H9 (cell line): ENCODE results near the gene TRIOBP. TPM values are rescaled to one million over a fixed set of nuclear protein-coding genes. Genes with fewer than 3 reads are reported as not detected.

ENCODE experiments used
- DNase-seq: peaks from one replicate; pipeline ENCODE4 v3.0.0-alpha.2; 2017
- H2AFZ ChIP-seq: one replicate; pipeline ENCODE4 v1.6.1; 2013; ENCODE audit warnings: mild to moderate bottlenecking, low read length, control low read depth, moderate library complexity
- H2AK5ac ChIP-seq: 2 replicates; pipeline ENCODE4 v1.6.1; 2013; ENCODE audit warnings: low read length, control low read depth, mixed read lengths; ENCODE audit not compliant: insufficient read length
- H2BK120ac ChIP-seq: one replicate; pipeline ENCODE4 v1.6.1; 2013; ENCODE audit warnings: low read depth, mild to moderate bottlenecking, low read length, control low read depth, inconsistent platforms; ENCODE audit not compliant: poor library complexity, severe bottlenecking
- H2BK12ac ChIP-seq: 2 replicates; pipeline ENCODE4 v1.6.1; 2013; ENCODE audit warnings: low read length, control low read depth, mixed read lengths, low read depth; ENCODE audit not compliant: insufficient read length
- H2BK15ac ChIP-seq: 2 replicates; pipeline ENCODE4 v1.6.1; 2013; ENCODE audit warnings: low read depth, low read length, control low read depth
- H2BK20ac ChIP-seq: one replicate; pipeline ENCODE4 v1.6.1; 2013; ENCODE audit warnings: low read depth, mild to moderate bottlenecking, low read length, control low read depth, inconsistent platforms; ENCODE audit not compliant: poor library complexity, severe bottlenecking
- H2BK5ac ChIP-seq: 2 replicates; pipeline ENCODE4 v1.6.1; 2013; ENCODE audit warnings: low read length, control low read depth, mixed read lengths; ENCODE audit not compliant: insufficient read length
- H3K14ac ChIP-seq: 2 replicates; pipeline ENCODE4 v1.6.1; 2013; ENCODE audit warnings: low read length, control low read depth; ENCODE audit not compliant: insufficient read depth
- H3K18ac ChIP-seq: 2 replicates; pipeline ENCODE4 v1.6.1; 2013; ENCODE audit warnings: low read depth, mild to moderate bottlenecking, mixed read lengths, low read length, control low read depth; ENCODE audit not compliant: insufficient read length
- H3K23ac ChIP-seq: 2 replicates; pipeline ENCODE4 v1.6.1; 2013; ENCODE audit warnings: low read length, control low read depth, mixed read lengths, low read depth; ENCODE audit not compliant: insufficient read length
- H3K23me2 ChIP-seq: 2 replicates; pipeline ENCODE4 v1.6.1; 2013; ENCODE audit warnings: low read depth, mild to moderate bottlenecking, mixed read lengths, low read length, control low read depth; ENCODE audit not compliant: insufficient read length, poor library complexity, severe bottlenecking
- H3K27ac ChIP-seq: 2 replicates; pipeline ENCODE4 v1.5.1; 2013; ENCODE audit warnings: low read length, control low read depth, mixed read lengths, low read depth; ENCODE audit not compliant: insufficient read length
- H3K27me3 ChIP-seq: 2 replicates; pipeline ENCODE4 v1.6.1; 2013; ENCODE audit warnings: low read length, control low read depth, inconsistent platforms; ENCODE audit not compliant: insufficient read depth
- H3K4ac ChIP-seq: 2 replicates; pipeline ENCODE4 v1.6.1; 2013; ENCODE audit warnings: low read depth, mild to moderate bottlenecking, control low read depth, inconsistent platforms, low read length, moderate library complexity
- H3K4me1 ChIP-seq: 2 replicates; pipeline ENCODE4 v1.6.1; 2013; ENCODE audit warnings: low read length, control low read depth, inconsistent platforms; ENCODE audit not compliant: insufficient read depth
- H3K4me2 ChIP-seq: 2 replicates; pipeline ENCODE4 v1.6.1; 2013; ENCODE audit warnings: low read length, control low read depth, mixed read lengths; ENCODE audit not compliant: insufficient read length, insufficient read depth
- H3K56ac ChIP-seq: 2 replicates; pipeline ENCODE4 v1.6.1; 2013; ENCODE audit warnings: low read depth, mild to moderate bottlenecking, mixed read lengths, low read length, control low read depth; ENCODE audit not compliant: insufficient read length
- H3K79me1 ChIP-seq: 2 replicates; pipeline ENCODE4 v1.6.1; 2013; ENCODE audit warnings: low read depth, mild to moderate bottlenecking, moderate library complexity, low read length, control low read depth, inconsistent platforms; ENCODE audit not compliant: insufficient read depth, poor library complexity, severe bottlenecking
- H3K79me2 ChIP-seq: 2 replicates; pipeline ENCODE4 v1.6.1; 2013; ENCODE audit warnings: low read length, control low read depth, inconsistent platforms; ENCODE audit not compliant: insufficient read depth
- H3K9ac ChIP-seq: 2 replicates; pipeline ENCODE4 v1.6.1; 2013; ENCODE audit warnings: low read length, control low read depth, mixed read lengths; ENCODE audit not compliant: insufficient read length; ENCODE audit errors: extremely low read depth
- H3K9me3 ChIP-seq: one replicate; pipeline ENCODE4 v1.6.1; 2013; ENCODE audit warnings: low read depth, low read length, inconsistent platforms; ENCODE audit not compliant: control insufficient read depth
- H3T11ph ChIP-seq: one replicate; pipeline ENCODE4 v1.6.1; 2013; ENCODE audit warnings: mild to moderate bottlenecking, low read length, control low read depth, inconsistent platforms
- H4K20me1 ChIP-seq: one replicate; pipeline ENCODE4 v1.6.1; 2013; ENCODE audit not compliant: control insufficient read depth, insufficient read length, insufficient read depth
- H4K5ac ChIP-seq: 2 replicates; pipeline ENCODE4 v1.6.1; 2013; ENCODE audit warnings: low read depth, mild to moderate bottlenecking, mixed read lengths, low read length, control low read depth; ENCODE audit not compliant: insufficient read length
- H4K8ac ChIP-seq: replicated peaks from 2 replicates; pipeline ENCODE4 v1.6.1; 2013; ENCODE audit warnings: low read length, control low read depth, mixed read lengths, low read depth; ENCODE audit not compliant: insufficient read length
- H4K91ac ChIP-seq: 2 replicates; pipeline ENCODE4 v1.6.1; 2013; ENCODE audit warnings: low read depth, mild to moderate bottlenecking, moderate library complexity, mixed read lengths, low read length, control low read depth; ENCODE audit not compliant: insufficient read length
- H3K27ac Mint-ChIP-seq, 3 experiments: 2 replicates in 2 of 3; 3 replicates in 1 of 3; pipeline ENCODE4 v1.8.0; 2020 to 2021; ENCODE audit warnings: mixed read lengths in 3 of 3, mild to moderate bottlenecking in 1 of 3, moderate library complexity in 1 of 3
- H3K27me3 Mint-ChIP-seq: 2 replicates; pipeline ENCODE4 v1.8.0; 2021; ENCODE audit warnings: low read depth, mild to moderate bottlenecking, moderate library complexity, mixed read lengths
- H3K36me3 Mint-ChIP-seq, 3 experiments: 2 replicates in 2 of 3; 3 replicates in 1 of 3; pipeline ENCODE4 v1.8.0; 2020 to 2021; ENCODE audit warnings: low read depth in 3 of 3, mixed read lengths in 3 of 3; ENCODE audit not compliant: insufficient read depth in 1 of 3
- H3K4me1 Mint-ChIP-seq, 2 experiments: 2 replicates each; pipeline ENCODE4 v1.8.0; 2020; ENCODE audit warnings: mixed read lengths in 2 of 2
- H3K4me3 Mint-ChIP-seq, 2 experiments: 2 replicates in 1 of 2; 3 replicates in 1 of 2; pipeline ENCODE4 v1.8.0; 2020 to 2021; ENCODE audit warnings: mild to moderate bottlenecking in 2 of 2, mixed read lengths in 2 of 2, moderate library complexity in 1 of 2
- H3K9me3 Mint-ChIP-seq, 2 experiments: 2 replicates in 1 of 2; 3 replicates in 1 of 2; pipeline ENCODE4 v1.8.0; 2020; ENCODE audit warnings: mild to moderate bottlenecking in 2 of 2, mixed read lengths in 2 of 2, moderate library complexity in 1 of 2
- CTCF ChIP-seq: fragments of 200-600 bp; sonication (generic); conservative IDR thresholded peaks from 3 replicates; pipeline ENCODE4 v1.8.0; 2021; ENCODE audit warnings: antibody characterized with exemption, mild to moderate bottlenecking
- WGBS: extraction: QIAGEN DNeasy Blood & Tissue Kit; methylation state at CpG from one replicate; pipeline ENCODE4 v1.1.7; 2013; ENCODE audit warnings: missing lambda C conversion rate, low lambda C conversion rate, mixed read lengths; ENCODE audit not compliant: insufficient read length; ENCODE audit errors: extremely low coverage; 5-methylcytosine and 5-hydroxymethylcytosine counted together
- total RNA-seq: library from RNA; stranded (reverse); gene quantifications from 2 replicates; pipeline ENCODE4 v1.2.1, GENCODE V29; 2021

The TRIOBP gene
- total RNA-seq, 1 experiment from 2014 or later, result 52.7 TPM

- Histone ChIP-seq H3K14ac (no peak overlapping the region), H3K9ac (no peak overlapping the region), H4K20me1 (no peaks in the 10 kb centered on the region), H2BK5ac (no peak overlapping the region), H3K23me2 (no peaks in the 10 kb centered on the region), H3K4ac (no peak overlapping the region), H2BK12ac (no peak overlapping the region), H4K5ac (no peak overlapping the region), H3K4me2 (no peak overlapping the region), H3K9me3 (no peaks in the 10 kb centered on the region), H3K4me1 (no peaks in the 10 kb centered on the region), H3K23ac (no peak overlapping the region), H2BK20ac (no peak overlapping the region), H3K27me3 (no peaks in the 10 kb centered on the region), H3K79me1 (no peaks in the 10 kb centered on the region), H3K79me2 (no peaks in the 10 kb centered on the region), H2BK120ac (no peak overlapping the region), H3K27ac (no peak overlapping the region), H3K18ac (no peak overlapping the region), H2AK5ac (no peak overlapping the region), H4K91ac (no peak overlapping the region), H2AFZ (no peak overlapping the region), H4K8ac (no peak overlapping the region), H2BK15ac (no peak overlapping the region), H3K56ac (no peak overlapping the region), H3T11ph (no peak overlapping the region)
- H3K27ac Mint-ChIP-seq, result no peak overlapping the region
- H3K27me3 Mint-ChIP-seq, result peaks cover 1% of the 10 kb centered on the region; the same call in 1 of the 2 replicates
- TF ChIP-seq CTCF, result no peak
- no peak for DNase-seq
- peaks cover 0 to 8% of the 10 kb centered on the region in 2 experiments; a peak in 2 of 4 replicates for H3K4me1 Mint-ChIP-seq
- WGBS, result no CpG with 5 or more reads among the region's 7 CpGs
- no peaks in the 10 kb centered on the region for H3K9me3 Mint-ChIP-seq
- H3K36me3 Mint-ChIP-seq, result peaks cover 28 to 65% (median 64%) of the 10 kb centered on the region in 3 experiments
- H3K4me3 Mint-ChIP-seq, result no peak overlapping the region
Measured at GRCh38 chr22:37715760-37716159, 18.9 kb downstream of the TRIOBP start.
